Measurements from ENCODE around the gene PACC1.
"Not testable (repeated sequence)": the region's sequence is repeated elsewhere in the genome, so short reads cannot be mapped to it uniquely, and the experiment has no call there.

The PACC1 gene

DNA sequence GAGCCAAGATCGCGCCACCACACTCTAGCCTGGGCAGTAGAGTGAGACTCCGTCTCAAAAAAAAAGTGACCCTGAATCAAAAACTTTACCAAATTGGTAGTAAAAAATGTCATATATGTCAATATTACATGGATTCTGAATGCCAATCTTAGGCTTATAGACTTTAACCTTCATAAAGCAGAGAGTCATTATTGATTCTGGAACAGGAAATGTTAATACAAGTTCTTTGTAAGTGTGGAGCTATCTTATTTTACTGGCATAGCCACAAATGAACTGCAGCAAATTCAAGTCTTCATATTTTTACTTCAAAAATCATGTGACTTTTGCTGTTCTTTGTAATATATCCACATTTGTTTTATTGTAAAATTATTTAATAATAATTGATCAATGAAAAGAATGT lies 88.1 kb downstream of the PACC1 start:
- no peak for DNase-seq (ENCODE audit: low read depth)

DNA sequence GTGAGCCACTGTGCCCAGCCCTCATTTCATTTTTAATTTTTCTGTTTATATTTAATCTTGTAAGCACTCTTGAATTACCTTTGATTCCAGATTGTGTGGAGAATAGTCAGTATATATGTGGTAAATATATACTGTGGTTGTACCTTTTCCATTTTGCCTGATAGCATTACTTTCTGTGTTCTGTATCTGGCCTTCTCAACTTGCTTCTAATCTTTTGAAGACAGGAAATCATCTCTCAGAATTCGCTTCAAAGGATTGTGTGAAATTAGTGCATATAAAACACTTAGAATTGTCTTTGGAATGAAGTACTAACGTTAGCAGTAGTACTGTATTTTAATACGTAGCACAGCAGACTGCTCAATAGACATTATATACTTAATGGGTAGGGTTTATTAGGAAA lies 91.6 kb downstream of the PACC1 start:
- DNase-seq (ENCODE audit: low read depth) = no peak

DNA sequence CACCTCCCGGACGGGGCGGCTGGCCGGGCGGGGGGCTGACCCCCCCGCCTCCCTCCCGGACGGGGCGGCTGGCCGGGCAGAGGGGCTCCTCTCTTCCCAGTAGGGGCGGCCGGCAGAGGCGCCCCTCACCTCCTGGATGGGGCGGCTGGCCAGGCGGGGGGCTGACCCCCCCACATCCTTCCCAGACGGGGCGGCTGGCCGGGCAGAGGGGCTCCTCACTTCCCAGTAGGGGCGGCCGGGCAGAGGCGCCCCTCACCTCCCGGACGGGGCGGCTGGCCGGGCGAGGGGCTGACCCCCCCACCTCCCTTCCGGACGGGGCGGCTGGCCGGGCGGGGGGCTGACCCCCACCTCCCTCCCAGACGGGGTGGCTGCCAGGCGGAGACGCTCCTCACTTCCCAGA lies 93.7 kb downstream of the PACC1 start:
- DNase-seq (ENCODE audit: low read depth) = not testable (repeated sequence)

DNA sequence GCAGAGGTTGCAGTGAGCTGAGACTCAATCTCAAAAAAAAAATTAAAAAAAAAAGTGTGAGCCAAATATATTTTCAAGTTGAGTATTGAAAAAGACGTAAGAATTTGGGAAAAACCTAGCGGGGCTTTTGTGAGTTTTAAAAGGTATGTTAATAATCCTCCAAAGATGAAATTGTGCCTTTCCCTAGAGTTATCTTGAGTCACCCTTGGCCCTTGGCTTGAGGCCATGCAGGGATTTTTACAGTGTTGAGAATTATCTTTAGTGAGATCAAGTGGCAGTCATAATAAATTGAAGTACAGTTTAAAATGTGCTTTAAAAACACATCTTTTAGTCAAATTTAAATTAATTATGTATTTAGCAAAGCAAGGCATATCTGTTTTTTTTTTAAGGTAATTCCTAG lies 96.8 kb downstream of the PACC1 start:
- no peak for DNase-seq (ENCODE audit: low read depth)

DNA sequence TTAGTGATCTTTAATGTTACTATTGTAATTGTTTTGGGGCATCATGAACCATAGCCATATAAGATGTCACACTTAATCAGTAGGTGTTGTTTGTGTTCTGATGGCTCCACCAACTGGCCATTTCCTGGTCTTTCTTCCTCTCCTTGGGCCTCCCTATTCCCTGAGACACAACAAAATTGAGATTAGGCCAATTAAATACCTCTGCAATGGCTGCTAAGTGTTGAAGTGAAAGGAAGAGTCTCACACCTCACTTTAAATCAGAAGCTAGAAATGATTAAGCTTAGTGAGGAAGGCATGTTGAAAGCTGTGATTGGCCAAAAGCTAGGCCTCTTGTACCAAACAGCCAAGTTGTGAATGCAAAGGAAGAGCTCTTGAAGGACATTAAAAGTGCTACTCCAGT lies 98.8 kb downstream of the PACC1 start:
- no peak for DNase-seq (ENCODE audit: low read depth)

DNA sequence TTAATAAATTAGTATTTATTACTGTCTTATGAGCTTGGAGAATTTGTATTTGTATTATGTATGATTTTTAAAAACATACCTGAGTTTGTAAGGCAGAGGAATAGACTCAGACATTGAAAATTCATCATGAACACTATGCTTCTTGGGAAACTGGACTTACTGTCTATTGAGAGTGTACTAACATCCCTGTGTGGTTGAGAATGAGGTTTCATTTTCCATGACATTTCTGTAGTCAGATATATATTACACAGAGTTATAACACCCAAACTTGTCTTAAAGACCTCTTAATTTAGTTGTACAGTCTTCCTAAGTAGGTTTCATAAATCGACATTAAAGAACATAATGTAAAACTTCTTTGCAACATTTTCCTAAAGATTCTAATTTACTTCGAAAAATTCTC lies 99.5 kb downstream of the PACC1 start:
- no peak for DNase-seq (ENCODE audit: low read depth)

Measured in activated T-cell treated with anti-CD3 and anti-CD28 coated beads for 24 hours (primary cell).